GM18951 (cell line): ENCODE measurements around the gene UPF3A.
"Not testable (repeated sequence)": the region's sequence is repeated elsewhere in the genome, so short reads cannot be mapped to it uniquely, and the experiment has no call there.

Experiments
- POLR2A ChIP-seq: IDR thresholded peaks from 4 replicates; pipeline ENCODE4 v1.6.1; 2011; ENCODE audit warnings: mild to moderate bottlenecking; ENCODE audit not compliant: insufficient read length, insufficient read depth; ENCODE audit errors: extremely low read depth
- in situ Hi-C: fragments of 300-500 bp; cut with MboI; formaldehyde crosslinking; loops from one replicate; pipeline ENCODE4 v1.12.0; 2022; ENCODE audit warnings: low sequenced_read_pairs, mixed read lengths, inconsistent platforms; ENCODE audit not compliant: unreplicated experiment

The UPF3A gene

DNA sequence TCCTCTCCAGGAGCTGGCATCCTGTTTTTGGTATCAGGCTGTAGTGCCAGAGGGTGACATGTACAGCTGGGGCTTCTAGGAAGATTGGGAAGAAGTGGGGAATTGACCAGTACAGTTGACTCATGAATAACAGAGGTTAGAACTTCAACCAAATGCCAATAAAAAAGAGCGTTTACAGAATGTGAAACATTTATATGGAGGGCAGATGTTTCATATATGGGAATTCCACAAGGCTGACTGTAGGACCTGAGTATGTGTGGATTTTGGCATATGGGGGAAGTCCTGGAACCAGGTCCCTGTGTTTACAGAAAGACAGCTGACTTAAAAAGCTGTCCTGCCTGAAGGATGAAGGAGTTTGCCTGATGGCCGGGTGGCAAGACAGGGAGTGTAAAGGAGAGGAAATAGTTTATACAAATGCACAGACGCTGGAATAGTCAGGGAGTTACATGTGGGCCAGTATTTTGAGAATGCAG, 38.1 kb downstream of the UPF3A start:
- no peak for TF ChIP-seq POLR2A
- in situ Hi-C loops: no loop called here

DNA sequence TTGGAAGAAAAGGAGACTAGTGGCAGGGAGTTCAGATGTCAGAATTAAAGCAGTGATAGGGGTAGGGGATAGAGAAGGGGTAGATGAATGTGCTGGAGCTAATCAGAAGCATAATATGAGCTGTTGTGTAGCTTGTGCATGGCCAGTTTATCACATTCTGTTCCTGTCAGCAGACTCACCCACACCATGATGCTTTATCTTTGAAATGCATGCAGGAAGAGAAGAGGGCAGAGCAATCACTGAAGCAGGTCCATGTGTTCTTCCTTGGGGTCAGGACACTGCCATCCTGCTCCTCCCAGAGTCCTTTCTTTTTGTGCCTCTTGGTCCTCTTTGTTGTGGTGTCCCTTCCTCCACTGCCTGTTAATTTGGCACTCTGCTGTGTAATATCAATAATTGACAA, 38.7 kb downstream of the UPF3A start:
- in situ Hi-C loops: no loop called here
- TF ChIP-seq POLR2A: no peak

DNA sequence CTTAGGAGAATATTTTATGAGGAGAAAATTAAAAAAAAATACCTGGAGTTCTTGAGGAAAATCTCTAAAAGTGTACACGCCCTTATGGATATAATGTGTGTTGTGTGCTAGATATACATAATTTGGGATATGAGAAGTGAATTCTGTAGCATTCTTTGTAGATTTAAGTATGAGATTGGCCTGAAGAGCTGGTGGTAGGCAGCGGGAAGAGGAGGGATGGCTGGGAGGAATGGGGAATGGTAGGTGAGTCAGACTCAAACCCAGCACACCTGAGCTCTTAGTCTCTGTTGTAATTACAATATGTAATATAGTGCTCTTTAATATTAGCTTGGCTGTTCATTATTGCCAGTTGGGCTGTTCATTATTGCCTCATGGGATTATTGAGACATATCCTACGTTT, 39.9 kb downstream of the UPF3A start:
- in situ Hi-C loops: no loop called here

DNA sequence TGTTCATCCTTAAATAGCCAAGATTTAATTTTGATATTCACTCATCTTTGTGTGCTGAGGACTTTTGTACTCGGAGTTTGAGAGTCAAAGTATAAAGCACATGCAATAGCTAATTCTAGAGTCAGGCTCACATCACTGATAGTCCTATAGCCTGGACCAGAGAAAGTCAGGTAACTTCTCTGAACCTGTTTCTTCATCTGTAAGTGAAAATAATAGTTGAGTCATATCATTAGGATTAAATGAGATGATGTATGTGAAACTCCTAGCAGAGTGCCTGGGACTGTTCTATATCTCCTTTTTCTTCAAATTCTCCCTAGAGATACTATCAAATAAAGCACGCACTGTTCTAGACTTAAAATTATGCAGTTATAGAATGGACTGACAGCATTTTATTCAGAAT, 41.9 kb downstream of the UPF3A start:
- TF ChIP-seq POLR2A: no peak
- in situ Hi-C loops: no loop called here

More for the DNA sequence above, 39.9 kb downstream of the UPF3A start:
- TF ChIP-seq POLR2A: no peak

DNA sequence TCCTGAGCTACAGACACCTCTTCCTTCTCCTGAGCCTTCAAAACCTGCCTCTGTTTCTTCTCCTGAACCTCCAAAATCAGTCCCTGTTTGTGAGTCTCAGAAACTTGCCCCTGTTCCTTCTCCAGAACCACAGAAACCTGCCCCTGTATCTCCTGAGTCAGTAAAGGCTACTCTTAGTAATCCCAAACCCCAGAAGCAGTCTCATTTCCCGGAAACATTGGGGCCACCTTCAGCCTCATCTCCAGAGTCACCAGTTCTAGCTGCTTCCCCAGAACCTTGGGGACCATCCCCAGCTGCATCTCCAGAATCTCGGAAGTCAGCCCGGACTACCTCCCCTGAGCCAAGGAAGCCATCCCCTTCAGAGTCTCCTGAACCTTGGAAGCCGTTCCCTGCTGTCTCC, 42.9 kb downstream of the UPF3A start:
- no peak for TF ChIP-seq POLR2A
- in situ Hi-C loops: no loop called here

DNA sequence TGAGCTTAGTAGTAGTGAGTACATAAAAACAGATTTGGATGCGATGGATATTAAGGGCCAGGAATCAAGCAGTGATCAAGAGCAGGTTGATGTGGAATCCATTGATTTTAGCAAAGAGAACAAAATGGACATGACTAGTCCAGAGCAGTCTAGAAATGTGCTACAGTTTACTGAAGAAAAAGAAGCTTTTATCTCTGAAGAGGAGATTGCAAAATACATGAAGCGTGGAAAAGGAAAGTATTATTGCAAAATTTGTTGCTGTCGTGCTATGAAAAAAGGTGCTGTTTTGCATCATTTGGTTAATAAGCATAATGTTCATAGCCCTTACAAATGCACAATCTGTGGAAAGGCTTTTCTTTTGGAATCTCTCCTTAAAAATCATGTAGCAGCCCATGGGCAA, 44.3 kb downstream of the UPF3A start:
- TF ChIP-seq POLR2A: no peak

DNA sequence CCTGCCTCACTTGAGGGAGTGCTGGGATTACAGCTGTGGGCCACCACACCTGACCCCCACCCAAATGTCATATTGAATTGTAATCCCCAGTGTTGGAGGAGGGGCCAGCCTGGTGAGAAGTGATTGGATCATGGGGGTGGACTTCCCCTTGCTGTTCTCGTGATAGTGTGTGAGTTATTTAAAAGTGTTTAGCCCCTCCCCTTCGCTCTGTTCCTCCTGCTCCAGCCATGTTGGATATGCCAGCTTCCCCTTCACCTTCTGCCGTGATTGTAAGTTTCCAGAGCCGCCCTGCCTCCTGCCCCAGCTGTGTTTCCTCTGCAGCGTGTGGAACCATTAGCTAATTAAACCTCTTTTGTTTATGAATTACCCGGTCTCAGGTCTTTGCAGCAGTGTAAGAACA, 46.6 kb downstream of the UPF3A start:
- TF ChIP-seq POLR2A: no peak
- in situ Hi-C loops: no loop called here

More for the DNA sequence above, 44.3 kb downstream of the UPF3A start:
- in situ Hi-C loops: no loop called here

DNA sequence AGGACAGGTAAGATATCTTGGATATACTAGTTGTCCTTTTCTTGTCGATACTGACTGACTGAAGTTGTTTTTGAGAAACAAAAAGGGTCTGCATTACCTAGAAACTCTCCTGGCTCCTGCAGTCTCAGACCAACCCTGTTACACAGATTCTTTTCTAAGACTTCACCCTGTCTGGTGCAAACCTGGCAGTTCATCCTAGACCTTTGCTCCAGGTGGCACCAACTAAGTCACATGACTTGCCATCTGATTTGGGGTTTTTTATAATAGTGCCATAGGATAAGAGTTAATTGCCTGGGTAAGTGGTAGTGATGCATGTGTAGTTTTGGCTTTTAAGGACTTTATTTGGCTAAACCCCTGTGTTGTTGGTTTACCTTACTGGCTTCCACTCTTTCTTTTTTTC, 47.2 kb downstream of the UPF3A start:
- no peak for TF ChIP-seq POLR2A
- in situ Hi-C loops: no loop called here

DNA sequence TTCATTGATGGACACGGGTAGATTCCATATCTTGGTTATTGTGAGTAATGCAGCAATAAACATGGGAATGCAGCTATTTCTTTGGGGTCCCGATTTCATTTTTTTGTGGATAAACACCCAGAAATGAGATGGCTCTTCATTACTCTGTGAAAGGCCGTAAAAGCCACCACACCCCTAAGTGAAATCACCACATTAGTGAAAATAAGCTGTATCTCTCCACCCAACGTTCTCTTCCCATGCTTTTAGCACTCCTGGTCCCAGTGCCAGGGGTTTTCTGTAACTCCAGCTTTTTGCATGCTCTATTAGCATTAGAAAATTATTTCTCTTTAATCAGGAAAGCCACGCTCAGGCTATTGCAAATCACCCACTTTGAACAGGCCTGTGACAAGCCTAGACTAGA, 48.7 kb downstream of the UPF3A start:
- TF ChIP-seq POLR2A: no peak
- in situ Hi-C loops: no loop called here

DNA sequence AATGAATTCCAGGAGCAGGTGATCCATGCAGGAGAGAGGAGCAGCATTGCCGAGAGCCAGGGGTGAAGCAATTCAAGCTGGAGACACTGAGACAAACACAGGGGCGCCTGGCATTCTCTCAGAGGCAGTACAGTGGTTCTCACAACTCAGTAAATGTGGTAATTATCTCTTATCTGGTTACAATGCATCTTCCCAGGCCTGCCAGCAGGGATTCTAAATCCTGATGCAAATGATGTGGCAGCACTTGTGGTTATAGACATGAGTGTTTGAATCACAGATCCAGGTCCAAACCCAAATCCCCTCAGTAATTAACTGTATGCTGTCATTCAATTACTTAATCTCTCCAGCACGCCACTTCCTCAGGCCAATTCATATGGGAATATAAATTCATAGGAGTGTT, 52.5 kb downstream of the UPF3A start:
- in situ Hi-C loops: not testable (repeated sequence)

DNA sequence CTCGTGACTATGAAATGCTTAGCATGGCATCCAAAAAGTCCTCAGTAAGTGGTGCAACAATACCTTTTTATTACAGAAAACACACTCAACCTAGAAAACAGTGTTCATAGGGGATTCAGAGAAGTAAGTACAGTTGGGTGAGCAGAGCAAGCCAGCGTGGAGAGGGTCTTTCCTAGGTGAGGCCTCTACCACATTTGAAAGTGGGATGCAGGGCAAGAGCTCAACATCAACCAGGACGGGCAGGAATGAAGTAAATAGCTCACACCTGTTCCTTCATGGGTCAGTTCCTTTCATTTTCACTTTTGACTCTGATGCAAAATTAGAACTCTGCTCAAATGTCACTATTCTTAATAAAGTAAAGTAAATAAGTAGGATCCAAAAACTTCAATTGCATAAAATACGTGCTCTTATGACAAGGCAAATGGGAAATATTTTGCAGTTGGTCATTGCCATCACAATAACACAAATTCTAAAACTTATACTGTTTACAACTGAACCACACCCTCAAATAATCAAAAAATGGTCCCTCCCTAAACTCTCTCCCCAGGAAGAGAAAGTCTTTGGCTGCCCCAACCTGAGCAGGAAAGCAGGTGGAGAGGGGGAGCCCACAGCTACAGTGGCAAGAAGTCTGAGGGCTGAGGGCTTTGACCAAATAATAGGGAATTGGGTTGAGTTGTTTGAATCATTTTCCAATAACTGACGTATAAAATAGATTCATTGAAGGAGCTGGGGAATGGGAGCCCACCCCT, 53.1 kb downstream of the UPF3A start:
- no peak for TF ChIP-seq POLR2A
- in situ Hi-C loops: no loop called here

DNA sequence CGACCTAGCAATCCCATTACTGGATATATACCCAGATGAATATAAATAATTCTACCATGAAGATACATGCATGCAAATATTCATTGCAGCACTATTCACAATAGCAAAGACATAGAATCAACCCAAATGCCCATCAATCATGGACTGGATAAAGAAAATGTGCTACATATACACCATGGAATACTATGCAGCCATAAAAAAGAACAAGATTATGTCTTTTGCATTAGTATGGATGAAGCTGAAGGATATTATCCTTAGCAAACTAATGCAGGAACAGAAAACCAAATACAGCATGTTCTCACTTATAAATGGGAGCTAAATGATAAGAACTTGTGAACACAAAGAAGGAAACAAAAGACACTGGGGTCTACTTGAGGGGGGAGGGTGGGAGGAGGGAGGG, 55.1 kb downstream of the UPF3A start:
- in situ Hi-C loops: not testable (repeated sequence)

DNA sequence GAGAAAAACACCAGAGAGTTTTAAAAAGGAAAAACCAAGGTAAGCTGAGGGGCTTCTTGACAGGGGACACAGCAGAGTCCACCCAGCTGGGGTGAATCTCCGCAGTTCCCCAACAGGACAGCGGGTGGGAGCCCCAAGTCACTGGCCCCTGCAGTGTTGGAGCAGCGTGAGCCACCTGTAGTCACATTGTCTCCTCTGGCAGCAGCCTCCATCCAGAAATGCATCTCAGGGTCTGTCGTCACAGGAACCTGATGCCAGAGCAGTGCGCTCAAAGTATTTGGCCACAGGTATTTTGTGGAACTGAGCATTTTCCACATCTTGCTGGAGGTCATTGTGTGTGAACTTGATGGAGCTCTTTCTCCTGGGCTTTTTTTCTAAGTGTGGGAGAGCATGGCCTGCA, 57.6 kb downstream of the UPF3A start:
- in situ Hi-C loops: no loop called here
- no peak for TF ChIP-seq POLR2A

DNA sequence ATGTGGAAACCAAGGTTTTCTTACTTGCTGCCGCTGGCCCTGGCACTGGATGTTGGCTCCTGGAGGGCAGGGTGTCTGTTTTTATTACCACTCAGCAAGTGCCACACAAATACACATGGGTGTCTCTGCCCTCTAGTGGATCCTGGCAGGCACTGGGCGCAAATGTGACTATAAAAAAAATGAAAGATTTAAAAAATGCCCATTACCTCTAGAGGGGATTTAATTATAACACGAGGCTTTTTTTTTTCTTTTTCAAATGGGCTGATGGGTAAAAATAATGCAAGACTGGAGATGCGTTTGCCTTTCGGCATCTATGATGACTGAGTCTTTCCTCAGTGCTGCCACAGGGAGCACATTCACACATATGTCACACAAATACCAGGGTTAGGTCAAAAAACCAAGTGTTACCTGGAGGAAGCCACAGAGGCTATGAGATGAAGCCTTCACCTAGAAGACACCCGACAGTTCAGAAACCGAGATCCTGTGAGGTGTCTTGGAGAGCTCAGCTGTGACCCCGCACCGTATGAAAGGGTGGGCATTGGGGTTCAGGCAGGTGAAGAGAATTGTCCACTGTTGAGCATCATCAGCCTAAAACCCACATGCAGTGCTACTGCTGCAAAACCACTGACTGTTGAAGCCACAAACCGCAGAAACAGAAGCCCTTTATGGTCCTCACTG, 58.6 kb downstream of the UPF3A start:
- no peak for TF ChIP-seq POLR2A

More for the DNA sequence above, 58.6 kb downstream of the UPF3A start:
- in situ Hi-C loops: no loop called here
